HG02763 (cell line): ENCODE measurements around the gene NACA.

Source experiments
- ATAC-seq: cut with Tn5 transposase; IDR thresholded peaks from one replicate; pipeline ENCODE4 v1.9.1; 2021; ENCODE audit warnings: mild to moderate bottlenecking, moderate library complexity; ENCODE audit not compliant: unreplicated experiment

NACA gene

DNA sequence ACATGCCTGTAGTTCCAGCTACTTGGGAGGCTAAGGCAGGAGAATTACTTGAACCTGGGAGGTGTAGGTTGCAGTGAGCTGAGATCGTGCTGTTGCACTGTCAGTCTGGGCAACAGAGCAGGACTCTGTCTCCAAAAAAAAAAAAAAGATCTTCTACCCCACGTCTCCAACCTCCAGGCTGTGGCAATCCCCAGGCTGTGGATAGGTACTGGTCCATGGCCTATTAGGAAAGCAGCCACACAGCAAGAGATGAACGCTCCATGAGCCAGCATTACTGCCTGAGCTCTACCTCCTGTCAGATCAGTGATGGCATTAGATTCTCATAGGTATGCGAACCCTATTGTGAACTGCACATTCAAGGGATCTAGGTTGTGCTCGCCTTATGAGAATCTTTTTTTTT, 30.9 kb downstream of the NACA start:
- ATAC-seq: no peak

DNA sequence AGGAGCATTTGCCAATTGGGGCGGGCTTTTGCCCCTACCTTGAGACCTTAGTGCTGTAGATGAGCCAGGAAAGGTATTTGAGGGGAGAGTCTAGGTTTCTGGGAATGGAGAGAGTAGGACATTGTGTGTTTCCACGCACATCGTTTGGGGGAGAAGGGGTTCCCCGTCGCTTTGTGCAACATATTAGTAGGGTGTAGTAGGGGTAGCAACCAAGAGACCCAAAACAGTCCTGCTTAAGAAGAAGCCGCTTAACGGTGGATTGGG, 36.3 kb downstream of the NACA start:
- no peak for ATAC-seq

DNA sequence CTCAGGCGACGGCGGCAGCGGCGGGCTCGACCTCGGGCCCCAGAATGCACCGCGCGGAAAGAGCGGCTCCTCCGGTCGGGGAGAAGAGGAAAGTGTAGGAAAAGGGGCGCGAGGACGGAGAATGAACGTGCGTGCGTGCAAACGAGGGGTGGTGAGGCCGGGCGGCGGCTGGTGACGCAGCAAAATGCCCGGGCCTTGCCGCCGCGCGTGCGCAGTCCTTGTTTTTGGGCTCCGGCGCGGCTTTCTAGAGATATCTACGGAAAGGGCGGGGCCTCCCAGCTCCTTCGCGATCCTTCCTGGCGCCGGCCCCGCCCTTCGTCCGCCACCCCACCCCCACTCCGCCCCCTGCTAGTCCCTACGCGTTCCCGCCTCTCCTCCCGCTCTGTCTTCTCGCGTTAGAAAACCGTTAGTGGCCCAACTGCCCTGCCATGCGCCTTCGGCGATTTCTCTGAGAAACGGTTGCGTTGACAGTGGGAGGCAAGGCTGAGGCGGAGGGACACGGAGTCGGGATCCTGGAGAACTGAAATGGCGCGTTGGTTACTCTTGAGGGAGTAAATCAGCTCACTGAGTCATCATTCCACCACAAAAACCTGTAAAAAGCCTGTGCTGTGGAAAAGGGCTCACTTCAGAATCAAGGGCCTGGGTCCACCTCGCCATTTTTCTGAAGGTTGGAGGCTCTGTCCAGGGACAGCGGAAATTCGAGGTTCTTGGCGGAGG, 36.8 kb downstream of the NACA start, which contains the start of gene PTGES3:
Gene PTGES3 (minus strand): TSS at position 156 of the 717 bp plus-strand sequence. CDS start 285 bp downstream, outside the sequence.
- peak; percentile 63 for ATAC-seq

DNA sequence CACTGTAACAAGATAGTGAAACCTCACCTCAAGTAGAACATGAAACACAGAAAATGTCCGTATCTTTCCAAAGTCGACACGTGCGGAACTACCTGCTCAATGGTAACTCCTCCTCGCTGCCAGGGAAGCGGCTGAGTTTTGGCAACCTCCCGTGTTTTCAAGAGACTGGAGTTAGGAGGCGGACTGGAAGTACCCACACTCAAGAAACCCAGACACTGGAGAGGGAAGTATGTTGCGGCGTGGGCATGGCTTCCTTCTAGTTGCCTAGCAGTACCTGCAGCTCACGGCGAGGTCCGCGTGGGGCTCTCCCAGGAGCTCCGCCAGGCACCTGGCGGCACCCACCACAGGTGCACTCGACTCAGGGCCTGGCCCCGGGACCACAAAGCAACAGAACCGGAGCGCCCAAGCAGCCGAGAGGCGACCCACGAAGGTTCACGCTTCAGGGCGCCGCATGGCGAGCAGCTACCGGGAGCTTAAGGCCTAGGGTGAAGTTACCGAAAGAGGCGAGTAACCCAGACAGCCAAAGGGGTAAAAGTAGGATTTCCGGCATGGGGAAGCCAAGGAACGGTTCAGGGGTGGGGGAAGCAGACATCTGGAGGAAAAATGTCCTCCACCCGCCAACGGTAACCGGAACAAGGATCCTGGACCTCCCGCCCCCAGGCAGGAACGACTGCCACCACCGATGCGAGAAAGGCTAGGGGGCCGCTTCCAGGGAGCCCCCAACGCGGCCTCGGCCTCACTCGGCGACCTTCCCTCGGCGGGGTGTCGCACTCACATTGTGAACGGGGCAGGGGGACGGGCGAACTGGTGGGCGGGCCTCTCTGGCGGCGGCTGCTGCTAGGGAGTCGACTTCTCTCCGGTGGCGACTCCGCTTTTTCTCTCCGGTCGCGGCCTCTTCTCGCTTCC, 37.6 kb downstream of the NACA start:
- peak; percentile 15 for ATAC-seq

DNA sequence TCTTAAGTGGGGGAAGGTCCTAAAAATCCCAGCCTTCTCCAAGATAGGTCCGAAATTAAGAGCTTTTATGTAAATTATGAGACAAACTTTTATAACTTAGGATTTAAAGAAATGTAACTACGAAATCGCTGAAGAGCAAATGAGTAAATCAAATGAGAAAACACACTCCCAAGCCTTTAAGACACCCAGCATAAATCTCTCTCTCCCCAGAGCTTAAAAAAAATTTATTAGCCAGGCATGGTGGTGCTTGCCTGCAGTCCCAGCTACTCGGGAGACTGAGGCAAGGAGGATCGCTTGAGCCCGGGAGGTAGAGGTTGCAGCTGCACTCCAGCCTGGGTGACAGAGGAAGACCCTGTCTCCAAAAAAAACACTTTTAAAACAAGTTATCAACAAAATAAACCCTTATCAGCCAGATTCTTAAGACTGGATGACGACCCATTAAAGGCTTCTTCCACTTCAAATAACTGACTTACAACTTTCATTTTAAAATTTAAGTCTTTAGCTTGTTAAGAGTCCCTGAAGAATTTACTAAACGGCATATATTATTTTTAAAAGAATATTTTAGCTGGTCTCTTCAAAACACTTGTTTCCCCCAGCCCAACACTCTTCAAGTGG, 40.2 kb downstream of the NACA start:
- no peak for ATAC-seq

DNA sequence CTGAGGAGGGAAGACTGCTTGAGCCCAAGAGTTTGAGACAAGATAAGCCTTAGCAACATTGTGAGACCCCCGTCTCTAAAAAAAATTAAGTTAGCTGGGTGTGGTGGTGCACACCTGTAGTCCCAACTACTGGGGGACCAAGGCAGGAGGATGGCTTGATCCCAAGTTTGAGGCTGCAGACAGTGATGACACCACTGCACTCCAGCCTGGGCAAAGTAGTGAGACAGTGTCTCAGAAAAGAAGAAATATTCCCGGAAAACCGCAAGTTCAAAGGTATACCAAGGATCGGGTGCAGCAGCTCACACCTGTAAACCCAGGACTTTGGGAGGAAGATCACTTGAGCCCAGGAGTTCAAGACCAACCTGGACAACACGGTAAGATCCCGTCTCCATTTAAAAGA, 42.8 kb downstream of the NACA start:
- no peak for ATAC-seq

DNA sequence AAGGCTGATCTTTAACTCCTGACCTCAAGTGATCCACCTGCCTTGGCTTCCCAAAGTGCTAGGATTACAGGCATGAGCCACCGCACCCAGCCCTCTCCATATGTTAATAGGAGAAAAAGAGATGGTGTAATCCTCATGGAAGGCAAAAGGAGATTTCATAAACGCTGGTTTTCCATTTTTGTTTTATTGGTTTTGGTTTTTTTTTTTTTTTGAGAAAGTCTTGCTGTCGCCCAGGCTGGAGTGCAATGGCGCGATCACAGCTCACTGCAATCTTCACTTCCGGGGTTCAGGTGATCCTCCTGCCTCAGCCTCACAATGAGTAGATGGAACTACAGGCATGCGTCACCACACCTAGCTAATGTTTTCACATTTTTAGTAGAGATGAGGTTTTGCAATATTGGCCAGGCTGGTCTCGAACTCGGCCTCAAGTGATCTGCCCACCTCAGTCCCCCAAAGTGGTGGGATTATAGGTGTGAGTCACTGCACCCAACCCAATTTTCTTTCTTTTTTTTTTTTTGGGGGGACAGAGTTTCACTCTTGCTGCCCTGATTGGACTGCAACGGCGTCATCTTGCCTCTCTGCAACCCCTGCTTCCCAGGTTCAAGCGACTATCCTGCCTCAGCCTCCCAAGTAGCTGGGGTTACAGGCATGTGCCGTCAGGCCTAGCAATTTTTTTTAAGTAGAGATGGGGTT, 45.1 kb downstream of the NACA start:
- ATAC-seq: no peak

DNA sequence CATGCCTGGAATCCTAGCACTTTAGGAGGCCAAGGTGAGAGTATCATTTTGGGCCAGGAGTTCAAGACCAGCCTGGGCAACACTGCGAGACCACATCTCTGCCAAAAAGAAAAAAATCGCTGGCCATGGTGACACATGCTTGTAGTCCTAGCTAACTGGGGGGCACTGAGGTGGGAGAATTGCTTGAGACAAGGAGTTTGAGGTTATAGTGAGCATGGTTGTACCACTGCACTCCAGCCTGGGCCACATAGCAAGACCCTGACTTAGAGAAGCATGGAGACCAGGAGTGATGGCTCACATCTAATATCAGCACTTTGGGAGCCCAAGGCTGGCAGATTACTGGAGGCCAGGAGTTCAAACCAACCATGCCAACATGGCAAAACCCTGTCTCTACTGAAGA, 46.2 kb downstream of the NACA start:
- ATAC-seq: no peak

DNA sequence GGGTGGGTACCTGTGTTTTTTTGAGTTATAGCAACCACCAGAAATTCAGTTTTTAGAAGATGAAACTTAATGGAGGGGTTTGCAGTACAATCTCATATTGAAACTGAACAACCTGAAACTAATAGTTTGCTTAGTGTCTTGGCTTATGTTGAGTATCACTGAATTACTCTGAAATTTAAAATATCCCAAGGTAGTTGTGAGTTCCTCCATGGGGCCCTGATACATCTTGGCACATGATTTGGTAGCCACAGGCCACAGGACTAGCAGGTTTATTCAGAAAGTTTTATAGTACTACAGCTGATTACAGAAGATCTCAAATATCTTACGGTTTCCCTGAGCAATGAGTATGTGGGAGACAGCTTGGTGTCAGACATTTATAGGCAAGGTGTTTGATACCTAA, 47.4 kb downstream of the NACA start:
- ATAC-seq: peak; percentile 47

DNA sequence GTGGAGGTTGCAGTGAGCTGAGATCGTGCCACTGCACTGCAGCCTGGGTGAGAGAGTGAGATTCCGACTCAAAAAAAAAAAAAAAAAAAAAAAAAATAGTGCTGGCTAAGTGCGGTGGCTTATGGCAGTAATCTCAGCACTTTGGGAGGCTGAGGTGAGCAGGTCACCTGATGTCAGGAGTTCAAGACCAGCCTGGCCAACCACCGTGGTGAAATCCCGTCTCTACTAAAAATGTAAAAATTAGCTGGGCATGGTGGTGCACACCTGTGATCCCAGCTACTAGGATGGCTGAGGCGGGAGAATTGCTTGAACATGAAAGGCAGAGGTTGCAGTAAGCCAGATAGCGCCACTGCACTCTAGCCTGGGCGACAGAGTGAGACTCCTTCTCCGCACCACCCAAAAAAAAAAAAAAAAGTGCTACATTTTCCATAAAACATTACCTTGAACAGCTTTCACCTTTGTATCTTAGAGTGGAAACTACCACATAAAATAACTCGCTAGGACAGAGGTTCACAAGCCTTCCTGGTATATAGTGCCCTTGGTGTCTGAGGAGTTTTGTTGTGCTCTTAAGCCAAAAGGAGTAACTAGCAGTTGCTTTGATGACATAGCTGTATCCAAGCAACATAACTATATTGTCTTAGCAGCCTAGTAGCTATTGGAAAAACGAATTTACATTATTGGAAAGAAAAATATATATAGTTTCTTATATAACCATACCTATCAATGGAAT, 48.1 kb downstream of the NACA start:
- no peak for ATAC-seq

DNA sequence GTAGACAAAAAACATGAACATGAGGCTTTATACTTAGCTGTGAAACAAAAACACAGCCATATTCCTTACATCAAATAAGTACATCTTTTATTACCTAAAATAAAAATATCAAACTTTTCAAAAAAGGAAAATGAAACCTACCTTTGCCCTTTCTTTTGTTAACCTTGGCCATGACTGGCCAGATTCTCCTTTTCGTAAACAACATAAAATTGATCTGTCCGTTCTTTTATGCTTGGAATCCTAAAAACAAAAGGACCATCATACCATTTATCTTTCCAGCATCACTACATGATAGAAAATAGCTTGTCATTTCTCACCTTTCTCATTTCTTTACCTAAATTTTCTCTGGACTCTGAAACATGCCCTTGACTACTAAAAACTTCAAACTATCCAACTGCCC, 53.5 kb downstream of the NACA start:
- no peak for ATAC-seq

DNA sequence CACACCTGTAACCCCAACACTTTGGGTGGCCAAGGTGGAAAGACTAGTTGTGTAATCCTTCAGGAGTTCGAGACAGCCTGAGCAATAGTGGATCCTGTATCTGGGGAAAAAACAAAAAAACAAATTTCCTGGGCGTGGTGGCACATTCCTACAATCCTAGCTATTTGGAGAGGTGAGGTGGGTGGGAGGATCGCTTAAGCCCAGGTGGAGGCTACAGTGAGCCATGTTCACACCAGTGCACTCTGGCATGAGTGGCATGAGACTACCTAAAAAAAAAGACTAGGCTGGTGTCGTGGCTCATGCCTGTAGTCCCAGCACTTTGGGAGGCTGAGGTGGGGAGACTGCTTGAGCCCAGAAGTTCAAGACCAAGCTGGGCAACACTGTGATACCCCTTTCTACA, 54.3 kb downstream of the NACA start:
- ATAC-seq: no peak

DNA sequence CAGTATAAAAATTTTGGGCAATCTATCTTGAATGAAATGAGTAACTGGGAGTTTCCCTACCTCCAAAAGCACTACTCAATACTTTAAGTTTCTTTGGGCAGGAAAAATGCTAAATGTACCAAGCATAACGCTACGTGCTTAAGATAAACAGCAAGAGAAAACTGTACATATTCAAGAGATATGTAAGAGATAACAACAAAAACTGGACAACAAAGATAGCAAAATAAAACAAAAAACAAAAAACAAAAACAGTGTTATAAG, 57.0 kb downstream of the NACA start:
- ATAC-seq: no peak
